Mesothelial cell of epicardium (in vitro differentiated cells): ENCODE measurements around the gene SLC16A9. TPM values are rescaled to one million over a fixed set of nuclear protein-coding genes. Genes with fewer than 3 reads are reported as not detected.

Experiments
- DNase-seq, 2 experiments: peaks; one replicate each; pipeline ENCODE4 v3.0.0; 2021; ENCODE audit warnings: low spot score in 2 of 2; ENCODE audit not compliant: unreplicated experiment in 2 of 2
- H3K27ac Mint-ChIP-seq: 2 replicates; pipeline ENCODE4 v1.8.0; 2021; ENCODE audit warnings: mixed read lengths
- H3K27me3 Mint-ChIP-seq: 2 replicates; pipeline ENCODE4 v1.8.0; 2021; ENCODE audit warnings: low read depth, mixed read lengths
- H3K36me3 Mint-ChIP-seq: 2 replicates; pipeline ENCODE4 v1.8.0; 2021; ENCODE audit warnings: mixed read lengths
- H3K4me1 Mint-ChIP-seq: 2 replicates; pipeline ENCODE4 v1.8.0; 2021; ENCODE audit warnings: mixed read lengths
- H3K4me3 Mint-ChIP-seq: 2 replicates; pipeline ENCODE4 v1.8.0; 2021; ENCODE audit warnings: mild to moderate bottlenecking, moderate library complexity, mixed read lengths
- H3K9me3 Mint-ChIP-seq: 2 replicates; pipeline ENCODE4 v1.8.0; 2021; ENCODE audit warnings: mixed read lengths
- CTCF ChIP-seq: fragments of 200-600 bp; sonication (generic); IDR thresholded peaks from one replicate; pipeline ENCODE4 v1.5.0; 2021; ENCODE audit warnings: antibody characterized with exemption; ENCODE audit not compliant: unreplicated experiment
- total RNA-seq: library from RNA; stranded (reverse); gene quantifications from 3 replicates; pipeline ENCODE4 v1.2.1, GENCODE V29; 2021

Gene SLC16A9
- total RNA-seq, 1 donor from 2014 or later, result 17.6 TPM

- Mint-ChIP-seq H3K36me3 (no peaks in the 10 kb centered on the region), H3K4me1 (peaks cover 13% of the 10 kb centered on the region), H3K27me3 (no peaks in the 10 kb centered on the region), H3K27ac (peak overlapping the region; percentile 12), H3K9me3 (no peaks in the 10 kb centered on the region), H3K4me3 (no peak overlapping the region)
- TF ChIP-seq CTCF, result no peak
- DNase-seq, result no peak
Measured at GRCh38 chr10:59618666-59619065, 91.0 kb downstream of the SLC16A9 start.

DNA sequence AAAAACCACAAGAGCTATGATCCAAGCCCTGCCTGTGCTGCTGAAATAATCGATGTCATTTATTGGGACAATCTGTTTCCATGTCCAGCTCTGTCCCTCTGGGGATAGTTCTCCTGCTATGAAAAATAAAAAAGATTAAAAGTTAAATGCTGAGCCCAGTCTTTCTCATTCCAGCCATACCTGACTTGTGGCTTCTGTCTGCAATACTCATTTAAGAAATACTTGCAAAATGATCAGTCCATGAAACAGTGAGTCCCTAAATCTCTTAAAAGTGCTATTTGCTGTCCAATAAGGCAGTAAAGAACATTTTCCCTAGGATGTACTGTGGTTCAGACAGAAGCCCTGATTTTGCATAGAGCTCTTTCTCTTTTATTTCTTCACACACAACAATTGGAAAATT is 91.7 kb downstream of the SLC16A9 start:
- Mint-ChIP-seq H3K4me1 (peaks cover 13% of the 10 kb centered on the region), H3K27ac (no peak overlapping the region), H3K9me3 (no peaks in the 10 kb centered on the region), H3K4me3 (no peak overlapping the region), H3K27me3 (no peaks in the 10 kb centered on the region), H3K36me3 (no peaks in the 10 kb centered on the region)
- TF ChIP-seq CTCF, result no peak
- no peak for DNase-seq

- Mint-ChIP-seq H3K36me3 (no peaks in the 10 kb centered on the region), H3K27ac (no peak overlapping the region), H3K27me3 (no peaks in the 10 kb centered on the region), H3K9me3 (no peaks in the 10 kb centered on the region), H3K4me3 (no peak overlapping the region), H3K4me1 (peaks cover 28% of the 10 kb centered on the region)
- DNase-seq, result no peak
- TF ChIP-seq CTCF, result no peak
Measured at GRCh38 chr10:59611048-59611447, 98.6 kb downstream of the SLC16A9 start.

GRCh38 chr10:59607970-59608369 is 101.7 kb downstream of the SLC16A9 start:
- Mint-ChIP-seq H3K27ac (no peak overlapping the region), H3K9me3 (peaks cover 7% of the 10 kb centered on the region), H3K4me3 (no peak overlapping the region), H3K36me3 (no peaks in the 10 kb centered on the region), H3K4me1 (peaks cover 30% of the 10 kb centered on the region), H3K27me3 (no peaks in the 10 kb centered on the region)
- no peak for DNase-seq
- TF ChIP-seq CTCF, result no peak

DNA sequence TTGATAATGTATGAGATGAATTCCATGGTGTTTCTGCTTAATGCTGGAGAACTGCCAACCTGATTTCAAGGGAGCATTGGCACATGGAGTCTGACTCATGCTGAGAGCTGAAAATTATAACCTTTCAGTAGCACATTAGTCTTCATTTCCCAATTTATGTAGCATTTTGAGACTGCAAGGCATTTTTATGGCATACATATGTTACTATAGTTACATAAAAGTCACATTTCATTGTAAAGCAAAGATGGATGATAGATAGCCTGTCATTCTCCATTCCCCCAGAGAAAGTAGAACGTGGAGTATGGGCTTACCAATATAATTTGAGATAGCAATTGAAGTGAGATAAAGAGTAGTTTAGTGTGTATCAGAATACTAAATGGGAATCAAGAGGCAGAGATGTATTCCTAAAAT is 103.1 kb downstream of the SLC16A9 start:
- Mint-ChIP-seq H3K27me3 (no peaks in the 10 kb centered on the region), H3K9me3 (peaks cover 7% of the 10 kb centered on the region), H3K4me1 (peaks cover 30% of the 10 kb centered on the region), H3K36me3 (no peaks in the 10 kb centered on the region), H3K4me3 (no peak overlapping the region), H3K27ac (no peak overlapping the region)
- no peak for DNase-seq
- no peak for TF ChIP-seq CTCF

GRCh38 chr10:59601985-59602384 is 107.7 kb downstream of the SLC16A9 start:
- Mint-ChIP-seq H3K27me3 (no peaks in the 10 kb centered on the region), H3K27ac (no peak overlapping the region), H3K9me3 (peaks cover 7% of the 10 kb centered on the region), H3K4me3 (no peak overlapping the region), H3K36me3 (no peaks in the 10 kb centered on the region), H3K4me1 (peaks cover 19% of the 10 kb centered on the region)
- TF ChIP-seq CTCF, result no peak
- no peak for DNase-seq
